K562 (cell line): ENCODE results near the gene ATP2B1. TPM values are rescaled to one million over a fixed set of nuclear protein-coding genes. Genes with fewer than 3 reads are reported as not detected.
A peak's percentile ranks its signal among the peaks of the same experiment; 100 is the strongest.

Experiments used
- ATF1 ChIP-seq, 2 experiments: fragments of 450-650 bp in 1 of 2; IDR thresholded peaks; 2 replicates each; pipeline ENCODE4 v1.6.1; 2016; ENCODE audit warnings: missing compliant biosample characterization in 1 of 2, missing genetic modification characterization in 1 of 2
- CREBBP ChIP-seq: IDR thresholded peaks from one replicate; pipeline ENCODE4 v1.6.1; 2012; ENCODE audit warnings: low read depth, mild to moderate bottlenecking, control low read depth, inconsistent platforms, low read length
- ELK1 ChIP-seq: sonication (generic); formaldehyde crosslinking; IDR thresholded peaks from 2 replicates; pipeline ENCODE4 v1.8.1; 2022; ENCODE audit warnings: missing genetic modification reagents
- HNRNPH1 ChIP-seq: fragments of 200-400 bp; formaldehyde crosslinking; optimal IDR thresholded peaks from 2 replicates; pipeline ENCODE3; 2017; ENCODE audit warnings: low read depth, mild to moderate bottlenecking, low read length, moderate library complexity
- MECOM ChIP-seq: fragments of 250-450 bp; sonication (Bioruptor Pico); IDR thresholded peaks from 2 replicates; pipeline ENCODE4 v1.8.0; 2022; ENCODE audit warnings: inconsistent platforms
- TRIM28 ChIP-seq: fragments of 450-650 bp; IDR thresholded peaks from 2 replicates; pipeline ENCODE4 v1.6.1; 2017
- polyA plus RNA-seq, 8 experiments: library from polyadenylated mRNA; depleted of rRNA in 4 of 8; stranded (reverse) in 5 of 8; unstranded in 3 of 8; fragments of >200 nt; fragmentation: Nextera tagmentation in 2 of 8; fragmentation: Illumina TruSeq in 1 of 8; extraction: Ambion mirVana in 2 of 8; extraction: Trizol in 1 of 8; gene quantifications; 2 replicates each; pipeline versions ENCODE4 v1.2.1 to v1.2.3, GENCODE V29; 2011 to 2014; ENCODE audit warnings: inconsistent platforms in 1 of 8, missing spikeins in 1 of 8
- total RNA-seq, 7 experiments: library from RNA; depleted of rRNA in 6 of 7; stranded (reverse); fragments of >200 nt in 6 of 7; fragmentation: Illumina TruSeq in 2 of 7; extraction: Trizol in 2 of 7; gene quantifications; 2 replicates each; pipeline versions ENCODE4 v1.2.1 to v1.2.3, GENCODE V29; 2011 to 2021; ENCODE audit warnings: low replicate concordance in 1 of 7
- TF ChIP-seq, protein P1 (sequence below): fragments of 150-350 bp; IDR thresholded peaks from 2 replicates; pipeline ENCODE4 v1.6.1; 2014; ENCODE audit warnings: low read depth, mild to moderate bottlenecking, low read length, borderline replicate concordance
- TF ChIP-seq, protein P2 (sequence below): fragments of 450-650 bp; IDR thresholded peaks from 2 replicates; pipeline ENCODE4 v1.6.1; 2016; ENCODE audit warnings: low read depth
- TF ChIP-seq, protein P3 (sequence below), 3 experiments: fragments of 200-800 bp in 1 of 3; fragments of 250-450 bp in 1 of 3; fragments of 450-650 bp in 1 of 3; sonication (Bioruptor Pico) in 1 of 3; sonication (Bioruptor generic) in 1 of 3; formaldehyde crosslinking in 1 of 3; IDR thresholded peaks; 2 replicates each; pipeline versions ENCODE4 v1.6.1 to v1.8.0; 2016 to 2022; ENCODE audit warnings: mild to moderate bottlenecking in 2 of 3, missing genetic modification characterization in 2 of 3, missing compliant biosample characterization in 1 of 3, moderate library complexity in 1 of 3

ATP2B1 gene
- total and polyA plus RNA-seq, 9 of the 15 experiments (the other 6 are each of a cell fraction or from before 2014, with no cell fraction given) = 8.6 to 39.0 (median 27.8) TPM

- TF ChIP-seq CREBBP = no peak
- no peak for TF ChIP-seq TRIM28
- TF ChIP-seq, protein P1, sequence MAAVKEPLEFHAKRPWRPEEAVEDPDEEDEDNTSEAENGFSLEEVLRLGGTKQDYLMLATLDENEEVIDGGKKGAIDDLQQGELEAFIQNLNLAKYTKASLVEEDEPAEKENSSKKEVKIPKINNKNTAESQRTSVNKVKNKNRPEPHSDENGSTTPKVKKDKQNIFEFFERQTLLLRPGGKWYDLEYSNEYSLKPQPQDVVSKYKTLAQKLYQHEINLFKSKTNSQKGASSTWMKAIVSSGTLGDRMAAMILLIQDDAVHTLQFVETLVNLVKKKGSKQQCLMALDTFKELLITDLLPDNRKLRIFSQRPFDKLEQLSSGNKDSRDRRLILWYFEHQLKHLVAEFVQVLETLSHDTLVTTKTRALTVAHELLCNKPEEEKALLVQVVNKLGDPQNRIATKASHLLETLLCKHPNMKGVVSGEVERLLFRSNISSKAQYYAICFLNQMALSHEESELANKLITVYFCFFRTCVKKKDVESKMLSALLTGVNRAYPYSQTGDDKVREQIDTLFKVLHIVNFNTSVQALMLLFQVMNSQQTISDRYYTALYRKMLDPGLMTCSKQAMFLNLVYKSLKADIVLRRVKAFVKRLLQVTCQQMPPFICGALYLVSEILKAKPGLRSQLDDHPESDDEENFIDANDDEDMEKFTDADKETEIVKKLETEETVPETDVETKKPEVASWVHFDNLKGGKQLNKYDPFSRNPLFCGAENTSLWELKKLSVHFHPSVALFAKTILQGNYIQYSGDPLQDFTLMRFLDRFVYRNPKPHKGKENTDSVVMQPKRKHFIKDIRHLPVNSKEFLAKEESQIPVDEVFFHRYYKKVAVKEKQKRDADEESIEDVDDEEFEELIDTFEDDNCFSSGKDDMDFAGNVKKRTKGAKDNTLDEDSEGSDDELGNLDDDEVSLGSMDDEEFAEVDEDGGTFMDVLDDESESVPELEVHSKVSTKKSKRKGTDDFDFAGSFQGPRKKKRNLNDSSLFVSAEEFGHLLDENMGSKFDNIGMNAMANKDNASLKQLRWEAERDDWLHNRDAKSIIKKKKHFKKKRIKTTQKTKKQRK = no peak
- TF ChIP-seq, protein P2, sequence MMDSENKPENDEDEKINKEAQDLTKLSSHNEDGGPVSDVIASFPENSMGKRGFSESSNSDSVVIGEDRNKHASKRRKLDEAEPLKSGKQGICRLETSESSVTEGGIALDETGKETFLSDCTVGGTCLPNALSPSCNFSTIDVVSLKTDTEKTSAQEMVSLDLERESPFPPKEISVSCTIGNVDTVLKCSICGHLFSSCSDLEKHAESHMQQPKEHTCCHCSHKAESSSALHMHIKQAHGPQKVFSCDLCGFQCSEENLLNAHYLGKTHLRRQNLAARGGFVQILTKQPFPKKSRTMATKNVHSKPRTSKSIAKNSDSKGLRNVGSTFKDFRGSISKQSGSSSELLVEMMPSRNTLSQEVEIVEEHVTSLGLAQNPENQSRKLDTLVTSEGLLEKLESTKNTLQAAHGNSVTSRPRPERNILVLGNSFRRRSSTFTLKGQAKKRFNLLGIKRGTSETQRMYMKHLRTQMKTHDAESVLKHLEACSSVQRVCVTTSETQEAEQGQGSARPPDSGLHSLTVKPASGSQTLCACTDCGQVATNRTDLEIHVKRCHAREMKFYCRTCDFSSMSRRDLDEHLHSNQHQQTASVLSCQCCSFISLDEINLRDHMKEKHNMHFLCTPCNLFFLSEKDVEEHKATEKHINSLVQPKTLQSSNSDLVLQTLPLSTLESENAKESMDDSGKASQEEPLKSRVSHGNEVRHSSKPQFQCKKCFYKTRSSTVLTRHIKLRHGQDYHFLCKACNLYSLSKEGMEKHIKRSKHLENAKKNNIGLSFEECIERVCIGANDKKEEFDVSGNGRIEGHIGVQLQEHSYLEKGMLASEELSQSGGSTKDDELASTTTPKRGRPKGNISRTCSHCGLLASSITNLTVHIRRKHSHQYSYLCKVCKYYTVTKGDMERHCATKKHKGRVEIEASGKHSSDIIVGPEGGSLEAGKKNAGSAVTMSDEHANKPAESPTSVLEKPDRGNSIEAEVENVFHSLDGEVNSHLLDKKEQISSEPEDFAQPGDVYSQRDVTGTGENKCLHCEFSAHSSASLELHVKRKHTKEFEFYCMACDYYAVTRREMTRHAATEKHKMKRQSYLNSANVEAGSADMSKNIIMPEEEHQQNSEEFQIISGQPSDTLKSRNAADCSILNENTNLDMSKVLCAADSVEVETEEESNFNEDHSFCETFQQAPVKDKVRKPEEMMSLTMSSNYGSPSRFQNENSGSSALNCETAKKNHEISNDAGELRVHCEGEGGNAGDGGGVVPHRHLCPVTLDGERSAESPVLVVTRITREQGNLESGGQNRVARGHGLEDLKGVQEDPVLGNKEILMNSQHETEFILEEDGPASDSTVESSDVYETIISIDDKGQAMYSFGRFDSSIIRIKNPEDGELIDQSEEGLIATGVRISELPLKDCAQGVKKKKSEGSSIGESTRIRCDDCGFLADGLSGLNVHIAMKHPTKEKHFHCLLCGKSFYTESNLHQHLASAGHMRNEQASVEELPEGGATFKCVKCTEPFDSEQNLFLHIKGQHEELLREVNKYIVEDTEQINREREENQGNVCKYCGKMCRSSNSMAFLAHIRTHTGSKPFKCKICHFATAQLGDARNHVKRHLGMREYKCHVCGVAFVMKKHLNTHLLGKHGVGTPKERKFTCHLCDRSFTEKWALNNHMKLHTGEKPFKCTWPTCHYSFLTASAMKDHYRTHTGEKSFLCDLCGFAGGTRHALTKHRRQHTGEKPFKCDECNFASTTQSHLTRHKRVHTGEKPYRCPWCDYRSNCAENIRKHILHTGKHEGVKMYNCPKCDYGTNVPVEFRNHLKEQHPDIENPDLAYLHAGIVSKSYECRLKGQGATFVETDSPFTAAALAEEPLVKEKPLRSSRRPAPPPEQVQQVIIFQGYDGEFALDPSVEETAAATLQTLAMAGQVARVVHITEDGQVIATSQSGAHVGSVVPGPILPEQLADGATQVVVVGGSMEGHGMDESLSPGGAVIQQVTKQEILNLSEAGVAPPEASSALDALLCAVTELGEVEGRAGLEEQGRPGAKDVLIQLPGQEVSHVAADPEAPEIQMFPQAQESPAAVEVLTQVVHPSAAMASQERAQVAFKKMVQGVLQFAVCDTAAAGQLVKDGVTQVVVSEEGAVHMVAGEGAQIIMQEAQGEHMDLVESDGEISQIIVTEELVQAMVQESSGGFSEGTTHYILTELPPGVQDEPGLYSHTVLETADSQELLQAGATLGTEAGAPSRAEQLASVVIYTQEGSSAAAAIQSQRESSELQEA = no peak
- no peak for TF ChIP-seq HNRNPH1
- TF ChIP-seq, protein P3, sequence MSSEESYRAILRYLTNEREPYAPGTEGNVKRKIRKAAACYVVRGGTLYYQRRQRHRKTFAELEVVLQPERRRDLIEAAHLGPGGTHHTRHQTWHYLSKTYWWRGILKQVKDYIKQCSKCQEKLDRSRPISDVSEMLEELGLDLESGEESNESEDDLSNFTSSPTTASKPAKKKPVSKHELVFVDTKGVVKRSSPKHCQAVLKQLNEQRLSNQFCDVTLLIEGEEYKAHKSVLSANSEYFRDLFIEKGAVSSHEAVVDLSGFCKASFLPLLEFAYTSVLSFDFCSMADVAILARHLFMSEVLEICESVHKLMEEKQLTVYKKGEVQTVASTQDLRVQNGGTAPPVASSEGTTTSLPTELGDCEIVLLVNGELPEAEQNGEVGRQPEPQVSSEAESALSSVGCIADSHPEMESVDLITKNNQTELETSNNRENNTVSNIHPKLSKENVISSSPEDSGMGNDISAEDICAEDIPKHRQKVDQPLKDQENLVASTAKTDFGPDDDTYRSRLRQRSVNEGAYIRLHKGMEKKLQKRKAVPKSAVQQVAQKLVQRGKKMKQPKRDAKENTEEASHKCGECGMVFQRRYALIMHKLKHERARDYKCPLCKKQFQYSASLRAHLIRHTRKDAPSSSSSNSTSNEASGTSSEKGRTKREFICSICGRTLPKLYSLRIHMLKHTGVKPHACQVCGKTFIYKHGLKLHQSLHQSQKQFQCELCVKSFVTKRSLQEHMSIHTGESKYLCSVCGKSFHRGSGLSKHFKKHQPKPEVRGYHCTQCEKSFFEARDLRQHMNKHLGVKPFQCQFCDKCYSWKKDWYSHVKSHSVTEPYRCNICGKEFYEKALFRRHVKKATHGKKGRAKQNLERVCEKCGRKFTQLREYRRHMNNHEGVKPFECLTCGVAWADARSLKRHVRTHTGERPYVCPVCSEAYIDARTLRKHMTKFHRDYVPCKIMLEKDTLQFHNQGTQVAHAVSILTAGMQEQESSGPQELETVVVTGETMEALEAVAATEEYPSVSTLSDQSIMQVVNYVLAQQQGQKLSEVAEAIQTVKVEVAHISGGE (CRISPR knock-in tag; IDR thresholded peaks at IDR 0.05) = peak in 1 of 3 experiments; percentile 72; a peak in 2 of 6 replicates
- TF ChIP-seq ATF1 (CRISPR knock-in tag; IDR thresholded peaks at IDR 0.05) = peak; percentile 82
- peak; percentile 98 for TF ChIP-seq ATF1 (tag; IDR thresholded peaks at IDR 0.05)
- no peak for TF ChIP-seq MECOM (CRISPR knock-in tag)
- TF ChIP-seq ELK1 (CRISPR knock-in tag) = no peak
These were observed 738 bp upstream of the ATP2B1 start (continued) for GRCh38 chr12:89709157-89709994.
